ENCODE measurements around the gene NOTCH3.

DNA sequence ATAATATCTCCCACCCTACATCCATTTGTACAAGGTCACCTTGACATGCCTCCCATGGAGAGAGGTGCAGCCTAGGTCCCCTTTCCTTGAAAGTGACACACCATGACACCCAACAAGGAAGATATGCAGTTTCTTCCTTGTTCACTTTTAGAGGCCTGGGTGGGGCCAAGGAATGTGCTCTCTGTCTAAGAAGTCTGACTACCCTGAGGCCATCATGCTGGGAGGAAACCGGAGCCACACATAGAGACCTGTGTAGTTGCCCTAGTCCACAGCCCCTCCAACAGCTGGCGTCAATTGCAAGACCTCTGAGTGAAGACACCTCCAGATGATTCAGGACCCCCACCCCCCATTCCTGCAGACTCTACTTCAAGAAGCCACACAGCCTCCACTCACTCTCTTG lies 82.5 kb downstream of the NOTCH3 start:
- TF ChIP-seq CTCF (conservative IDR thresholded peaks at IDR 0.05 in 1 of 2, IDR thresholded peaks at IDR 0.05 in 1 of 2; ENCODE audit: low read depth in 1 of 2, low read length in 2 of 2): no peak
- TF ChIP-seq EZH2 (IDR thresholded peaks at IDR 0.05; ENCODE audit: low read length, missing control alignments): no peak
